Measurements from ENCODE around the gene WAPL. TPM values are rescaled to one million over a fixed set of nuclear protein-coding genes. Genes with fewer than 3 reads are reported as not detected.

WAPL gene
- total and polyA plus RNA-seq, 7 donors, result 15.0 to 44.2 (median 33.8) TPM

DNA sequence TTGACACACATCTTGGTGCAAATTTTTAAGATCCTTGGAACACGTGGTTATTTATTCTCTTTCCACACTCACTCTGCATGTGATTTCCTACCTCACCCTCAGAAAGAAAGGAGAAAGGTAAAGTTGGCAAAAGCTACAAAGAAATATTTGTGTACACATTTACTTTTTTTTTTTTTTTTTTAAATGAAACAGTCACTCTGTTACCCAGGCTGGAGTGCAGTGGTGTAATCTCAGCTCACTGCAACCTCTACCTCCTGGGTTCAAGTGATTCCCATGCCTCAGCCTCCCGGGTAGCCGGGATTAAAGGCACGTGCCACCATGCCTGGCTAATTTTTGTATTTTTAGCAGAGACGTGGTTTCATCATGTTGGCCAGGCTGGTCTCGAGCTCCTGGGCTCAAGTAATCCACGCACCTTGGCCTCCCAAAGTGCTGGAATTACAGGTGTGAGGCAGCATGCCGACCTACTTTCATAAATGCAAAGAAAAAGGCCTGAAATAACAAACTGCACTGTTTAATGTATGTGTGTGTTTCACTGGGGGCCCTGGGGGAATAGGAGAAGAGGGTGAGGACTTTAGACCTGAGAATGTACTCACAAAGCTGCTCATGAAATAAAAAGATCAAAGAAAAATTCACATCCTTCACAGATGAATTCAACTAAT is 83.4 kb downstream of the WAPL start:
- peaks cover 0 to 11% (median 3%) of the 10 kb centered on the region in 4 donors for H3K4me1 ChIP-seq
- no peaks in the 10 kb centered on the region for H3K9me3 ChIP-seq
- H3K27me3 ChIP-seq, result no peaks in the 10 kb centered on the region
- H3K36me3 ChIP-seq, result peaks cover 0 to 84% (median 18%) of the 10 kb centered on the region in 4 donors
- TF ChIP-seq EP300 (IDR thresholded peaks at IDR 0.05) (no peak), POLR2A (IDR thresholded peaks at IDR 0.05) (no peak), POLR2AphosphoS5 (IDR thresholded peaks at IDR 0.05) (no peak)
- TF ChIP-seq, protein P1, sequence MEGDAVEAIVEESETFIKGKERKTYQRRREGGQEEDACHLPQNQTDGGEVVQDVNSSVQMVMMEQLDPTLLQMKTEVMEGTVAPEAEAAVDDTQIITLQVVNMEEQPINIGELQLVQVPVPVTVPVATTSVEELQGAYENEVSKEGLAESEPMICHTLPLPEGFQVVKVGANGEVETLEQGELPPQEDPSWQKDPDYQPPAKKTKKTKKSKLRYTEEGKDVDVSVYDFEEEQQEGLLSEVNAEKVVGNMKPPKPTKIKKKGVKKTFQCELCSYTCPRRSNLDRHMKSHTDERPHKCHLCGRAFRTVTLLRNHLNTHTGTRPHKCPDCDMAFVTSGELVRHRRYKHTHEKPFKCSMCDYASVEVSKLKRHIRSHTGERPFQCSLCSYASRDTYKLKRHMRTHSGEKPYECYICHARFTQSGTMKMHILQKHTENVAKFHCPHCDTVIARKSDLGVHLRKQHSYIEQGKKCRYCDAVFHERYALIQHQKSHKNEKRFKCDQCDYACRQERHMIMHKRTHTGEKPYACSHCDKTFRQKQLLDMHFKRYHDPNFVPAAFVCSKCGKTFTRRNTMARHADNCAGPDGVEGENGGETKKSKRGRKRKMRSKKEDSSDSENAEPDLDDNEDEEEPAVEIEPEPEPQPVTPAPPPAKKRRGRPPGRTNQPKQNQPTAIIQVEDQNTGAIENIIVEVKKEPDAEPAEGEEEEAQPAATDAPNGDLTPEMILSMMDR (IDR thresholded peaks at IDR 0.05), result no peak
- H3K27ac ChIP-seq, result no peak overlapping the region
- WGBS, 2 donors, result 26 to 77% methylated on average over 8 of the region's 8 CpGs
- no peak overlapping the region for H3K4me3 ChIP-seq
- no peak for DNase-seq
- intact Hi-C loops (cut with DNase I), result no loop called here

DNA sequence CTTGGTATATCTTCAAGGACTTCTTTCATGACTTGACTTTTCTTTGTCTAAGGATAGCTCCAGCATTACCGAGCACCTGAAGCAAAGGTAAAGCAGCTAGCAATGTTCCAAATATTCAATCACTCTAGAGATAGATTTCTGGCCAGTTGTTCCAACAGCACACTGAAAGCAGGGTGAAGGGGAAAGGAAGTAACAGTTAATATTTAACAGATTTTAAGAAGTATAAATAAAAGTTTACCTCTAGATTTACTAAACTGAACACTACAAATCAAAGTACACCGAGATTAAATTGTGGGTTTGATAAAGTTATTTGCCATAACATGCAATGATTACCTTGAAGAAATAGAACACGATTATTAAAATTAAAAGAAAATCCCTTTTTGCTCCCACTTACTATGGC is 84.1 kb downstream of the WAPL start:
- intact Hi-C loops (cut with DNase I), result no loop called here
- 20 to 68% methylated on average over 3 of the region's 3 CpGs for WGBS, 2 donors
- no peaks in the 10 kb centered on the region for H3K9me3 ChIP-seq
- H3K27me3 ChIP-seq, result no peaks in the 10 kb centered on the region
- no peak overlapping the region for H3K4me3 ChIP-seq
- peaks cover 0 to 76% (median 18%) of the 10 kb centered on the region in 4 donors for H3K36me3 ChIP-seq
- DNase-seq, result no peak
- no peak for TF ChIP-seq EP300 (IDR thresholded peaks at IDR 0.05)
- no peak for TF ChIP-seq POLR2A (IDR thresholded peaks at IDR 0.05)
- TF ChIP-seq POLR2AphosphoS5 (IDR thresholded peaks at IDR 0.05), result no peak
- TF ChIP-seq, protein P1 (IDR thresholded peaks at IDR 0.05), result no peak
- H3K27ac ChIP-seq, result no peak overlapping the region
- H3K4me1 ChIP-seq, result peaks cover 0 to 8% (median 3%) of the 10 kb centered on the region in 4 donors

DNA sequence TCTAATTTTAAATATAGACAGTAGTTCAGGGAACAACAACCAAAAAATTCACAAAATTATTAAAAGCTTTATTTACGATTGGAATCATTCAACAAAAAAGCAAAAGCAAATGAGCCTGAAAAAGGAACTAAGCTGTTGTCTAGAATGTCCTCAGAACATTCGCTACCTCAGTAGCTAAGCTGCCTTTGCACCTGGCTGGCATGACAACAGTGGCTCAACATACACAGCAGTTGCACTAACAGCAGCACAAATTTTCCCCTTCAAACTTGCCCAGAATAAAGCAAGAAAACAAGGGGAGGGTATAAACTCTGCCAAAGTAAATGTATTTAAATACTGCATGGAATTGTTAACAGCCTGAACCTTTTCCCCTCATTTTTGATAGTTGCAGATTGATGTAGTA is 84.6 kb downstream of the WAPL start:
- intact Hi-C loops (cut with DNase I), result no loop called here
- 57 to 86% methylated on average over 2 of the region's 2 CpGs for WGBS, 2 donors
- no peaks in the 10 kb centered on the region for H3K9me3 ChIP-seq
- TF ChIP-seq EP300 (IDR thresholded peaks at IDR 0.05), result no peak
- TF ChIP-seq, protein P1 (IDR thresholded peaks at IDR 0.05), result no peak
- TF ChIP-seq POLR2AphosphoS5 (IDR thresholded peaks at IDR 0.05), result no peak
- no peak for TF ChIP-seq POLR2A (IDR thresholded peaks at IDR 0.05)
- H3K4me1 ChIP-seq, result peaks cover 0 to 8% (median 3%) of the 10 kb centered on the region in 4 donors
- no peaks in the 10 kb centered on the region for H3K27me3 ChIP-seq
- H3K4me3 ChIP-seq, result no peak overlapping the region
- H3K36me3 ChIP-seq, result peaks cover 0 to 71% (median 18%) of the 10 kb centered on the region in 4 donors
- H3K27ac ChIP-seq, result no peak overlapping the region
- no peak for DNase-seq

DNA sequence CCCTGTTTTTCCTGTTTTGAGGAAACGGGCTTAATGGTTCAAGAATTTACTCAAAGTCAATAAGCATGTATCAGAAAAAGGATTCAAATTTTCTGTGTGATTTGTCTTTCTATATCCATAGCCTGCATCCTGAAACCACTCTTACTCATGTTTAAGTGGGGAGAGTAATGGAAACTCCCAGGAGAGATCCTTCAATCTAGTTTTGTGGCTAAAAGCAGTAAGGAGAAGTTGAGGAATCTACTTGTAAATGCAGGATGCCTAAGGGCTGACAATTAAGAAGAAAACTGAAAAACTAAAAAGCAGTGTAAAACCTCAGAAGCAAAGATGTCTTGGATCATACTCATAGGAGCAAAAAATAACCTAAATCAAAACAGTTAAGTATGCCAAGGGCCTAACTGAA is 86.9 kb downstream of the WAPL start:
- intact Hi-C loops (cut with DNase I), result no loop called here
- peaks cover 0 to 4% (median 1%) of the 10 kb centered on the region in 4 donors for H3K4me1 ChIP-seq
- H3K4me3 ChIP-seq, result no peak overlapping the region
- peaks cover 0 to 50% (median 12%) of the 10 kb centered on the region in 4 donors for H3K36me3 ChIP-seq
- H3K27me3 ChIP-seq, result no peaks in the 10 kb centered on the region
- H3K9me3 ChIP-seq, result no peaks in the 10 kb centered on the region
- H3K27ac ChIP-seq, result no peak overlapping the region
- TF ChIP-seq, protein P1 (IDR thresholded peaks at IDR 0.05), result no peak
- no peak for TF ChIP-seq POLR2A (IDR thresholded peaks at IDR 0.05)
- no peak for TF ChIP-seq POLR2AphosphoS5 (IDR thresholded peaks at IDR 0.05)
- no peak for TF ChIP-seq EP300 (IDR thresholded peaks at IDR 0.05)
- no peak for DNase-seq
- WGBS, 2 donors, result 73 to 84% methylated on average over 1 of the region's 1 CpG

DNA sequence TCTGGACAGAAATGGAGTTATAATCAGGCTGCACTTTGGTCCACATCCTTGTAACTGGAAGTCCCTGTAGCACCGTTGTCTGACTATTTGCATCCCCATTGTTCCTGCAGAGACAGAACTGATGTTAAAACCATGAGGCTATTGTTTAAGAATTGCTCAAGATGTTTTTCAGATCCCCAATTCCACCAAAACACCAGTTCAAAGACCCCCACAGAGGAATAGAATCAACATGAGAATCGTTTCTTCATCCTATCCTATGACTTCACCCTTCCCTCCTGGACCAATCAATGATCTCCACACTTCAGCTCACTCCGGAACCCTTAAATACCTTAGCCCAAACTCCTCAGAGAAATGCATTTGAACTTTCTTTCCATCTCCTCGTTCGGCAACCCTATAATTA is 97.9 kb downstream of the WAPL start:
- H3K4me1 ChIP-seq, result no peaks in the 10 kb centered on the region
- no peaks in the 10 kb centered on the region for H3K9me3 ChIP-seq
- DNase-seq, result no peak
- H3K4me3 ChIP-seq, result no peak overlapping the region
- H3K36me3 ChIP-seq, result no peaks in the 10 kb centered on the region
- TF ChIP-seq, protein P1 (IDR thresholded peaks at IDR 0.05), result no peak
- TF ChIP-seq EP300 (IDR thresholded peaks at IDR 0.05) (no peak), POLR2A (IDR thresholded peaks at IDR 0.05) (no peak), POLR2AphosphoS5 (IDR thresholded peaks at IDR 0.05) (no peak)
- 71 to 76% methylated on average over 5 of the region's 5 CpGs for WGBS, 2 donors
- intact Hi-C loops (cut with DNase I), result no loop called here
- H3K27ac ChIP-seq, result no peak overlapping the region
- H3K27me3 ChIP-seq, result no peaks in the 10 kb centered on the region

Measured in sigmoid colon (tissue), 7 donors.